ENCODE measurements around the gene SNX22. TPM values are rescaled to one million over a fixed set of nuclear protein-coding genes. Genes with fewer than 3 reads are reported as not detected.

SNX22 gene
- total RNA-seq, 6 experiments from 2014 or later = 0.07 to 0.21 (median 0.14) TPM; not detected in 2

GRCh38 chr15:64130159-64130558 lies 21.4 kb upstream of the SNX22 start:
- Mint-ChIP-seq H3K27ac (no peak overlapping the region), H3K4me1 (ENCODE audit: low read depth) (no peaks in the 10 kb centered on the region), H3K36me3 (ENCODE audit: low read depth) (peaks cover 55% of the 10 kb centered on the region), H3K4me3 (no peak overlapping the region), H3K27me3 (ENCODE audit: insufficient read depth) (no peaks in the 10 kb centered on the region), H3K9me3 (no peaks in the 10 kb centered on the region)
- DNase-seq = no peak
- no peak for TF ChIP-seq CTCF (IDR thresholded peaks at IDR 0.05)

- DNase-seq = no peak
- no peak overlapping the region for H3K4me3 Mint-ChIP-seq
- H3K27me3 Mint-ChIP-seq (ENCODE audit: insufficient read depth) = no peaks in the 10 kb centered on the region; the same call in 1 of the 2 replicates
- H3K9me3 Mint-ChIP-seq = no peaks in the 10 kb centered on the region
- peaks cover 52% of the 10 kb centered on the region for H3K36me3 Mint-ChIP-seq (ENCODE audit: low read depth)
- TF ChIP-seq CTCF (IDR thresholded peaks at IDR 0.05) = no peak
- H3K4me1 Mint-ChIP-seq (ENCODE audit: low read depth) = no peaks in the 10 kb centered on the region
- H3K27ac Mint-ChIP-seq = no peak overlapping the region
These were observed 20.0 kb upstream of the SNX22 start for GRCh38 chr15:64131547-64131946.

- H3K9me3 Mint-ChIP-seq = no peaks in the 10 kb centered on the region
- no peaks in the 10 kb centered on the region; the same call in 1 of the 2 replicates for H3K27me3 Mint-ChIP-seq (ENCODE audit: insufficient read depth)
- no peak for DNase-seq
- H3K4me3 Mint-ChIP-seq = no peak overlapping the region
- H3K36me3 Mint-ChIP-seq (ENCODE audit: low read depth) = peaks cover 56% of the 10 kb centered on the region
- H3K4me1 Mint-ChIP-seq (ENCODE audit: low read depth) = no peaks in the 10 kb centered on the region
- no peak overlapping the region for H3K27ac Mint-ChIP-seq
- TF ChIP-seq CTCF (IDR thresholded peaks at IDR 0.05) = no peak
These were observed 19.3 kb upstream of the SNX22 start for GRCh38 chr15:64132217-64132616.

- peaks cover 46% of the 10 kb centered on the region for H3K36me3 Mint-ChIP-seq (ENCODE audit: low read depth)
- no peak for DNase-seq
- H3K9me3 Mint-ChIP-seq = no peaks in the 10 kb centered on the region
- TF ChIP-seq CTCF (IDR thresholded peaks at IDR 0.05) = no peak
- no peaks in the 10 kb centered on the region; the same call in 1 of the 2 replicates for H3K27me3 Mint-ChIP-seq (ENCODE audit: insufficient read depth)
- no peak overlapping the region for H3K4me3 Mint-ChIP-seq
- H3K27ac Mint-ChIP-seq = no peak overlapping the region
- no peaks in the 10 kb centered on the region for H3K4me1 Mint-ChIP-seq (ENCODE audit: low read depth)
These were observed 17.7 kb upstream of the SNX22 start for GRCh38 chr15:64133623-64134344.

- Mint-ChIP-seq H3K4me3 (no peak overlapping the region), H3K4me1 (ENCODE audit: low read depth) (no peaks in the 10 kb centered on the region), H3K27ac (no peak overlapping the region), H3K9me3 (no peaks in the 10 kb centered on the region), H3K27me3 (ENCODE audit: insufficient read depth) (no peaks in the 10 kb centered on the region; the same call in 1 of the 2 replicates), H3K36me3 (ENCODE audit: low read depth) (peaks cover 46% of the 10 kb centered on the region)
- no peak for DNase-seq
- no peak for TF ChIP-seq CTCF (IDR thresholded peaks at IDR 0.05)
These were observed 17.1 kb upstream of the SNX22 start for GRCh38 chr15:64134345-64134829.
